Loucy (cell line): ENCODE data around the gene PANK1.

Experiments
- H2AFZ ChIP-seq: fragments of 200-600 bp; sonication (generic); 2 replicates; pipeline ENCODE4 v1.6.0; 2016; ENCODE audit warnings: antibody characterized with exemption, mild to moderate bottlenecking, low read length, moderate library complexity
- H3F3A ChIP-seq: fragments of 200-600 bp; 2 replicates; pipeline ENCODE4 v1.6.0; 2016; ENCODE audit warnings: antibody characterized with exemption, low read depth, mild to moderate bottlenecking
- H3K27me3 ChIP-seq: fragments of 200-600 bp; sonication (generic); 2 replicates; pipeline ENCODE4 v1.6.1; 2014; ENCODE audit warnings: low read length, mild to moderate bottlenecking; ENCODE audit not compliant: insufficient read depth, poor library complexity, severe bottlenecking
- H3K36me3 ChIP-seq: fragments of 200-600 bp; sonication (generic); 2 replicates; pipeline ENCODE4 v1.6.1; 2016; ENCODE audit warnings: low read length; ENCODE audit not compliant: insufficient read depth
- H3K4me1 ChIP-seq: fragments of 200-600 bp; sonication (generic); 2 replicates; pipeline ENCODE4 v1.5.1; 2014; ENCODE audit warnings: low read length, mild to moderate bottlenecking; ENCODE audit not compliant: insufficient read depth, poor library complexity, severe bottlenecking
- H3K4me2 ChIP-seq: fragments of 200-600 bp; sonication (generic); 2 replicates; pipeline ENCODE4 v1.6.0; 2014; ENCODE audit warnings: antibody characterized with exemption, low read length, low read depth, mild to moderate bottlenecking; ENCODE audit not compliant: poor library complexity, severe bottlenecking
- H3K4me3 ChIP-seq: fragments of 200-600 bp; sonication (generic); 2 replicates; pipeline ENCODE4 v1.5.1; 2014; ENCODE audit warnings: low read length, mild to moderate bottlenecking, mixed read lengths; ENCODE audit not compliant: poor library complexity, severe bottlenecking
- H3K79me2 ChIP-seq: fragments of 200-600 bp; sonication (generic); 2 replicates; pipeline ENCODE4 v1.6.1; 2014; ENCODE audit warnings: low read length; ENCODE audit not compliant: insufficient read depth
- H3K9ac ChIP-seq: fragments of 200-600 bp; sonication (generic); 2 replicates; pipeline ENCODE4 v1.6.0; 2014; ENCODE audit warnings: mild to moderate bottlenecking, low read depth, low read length, moderate library complexity; ENCODE audit not compliant: poor library complexity, severe bottlenecking
- H3K9me2 ChIP-seq: fragments of 200-600 bp; sonication (generic); replicated peaks from 2 replicates; pipeline ENCODE4 v1.6.1; 2016; ENCODE audit warnings: low read depth, low read length, mixed read lengths
- H3K9me3 ChIP-seq: fragments of 200-600 bp; sonication (generic); 2 replicates; pipeline ENCODE4 v1.6.1; 2014; ENCODE audit warnings: mild to moderate bottlenecking, antibody characterized with exemption, low read length, low read depth; ENCODE audit not compliant: insufficient read depth
- H4K20me1 ChIP-seq: fragments of 200-600 bp; sonication (generic); 2 replicates; pipeline ENCODE4 v1.6.0; 2014; ENCODE audit warnings: antibody characterized with exemption, low read length, mild to moderate bottlenecking; ENCODE audit not compliant: insufficient read depth, poor library complexity, severe bottlenecking
- EZH2phosphoT487 ChIP-seq: fragments of 200-600 bp; IDR thresholded peaks from 2 replicates; pipeline ENCODE4 v1.6.1; 2018; ENCODE audit warnings: antibody characterized with exemption, mild to moderate bottlenecking, moderate library complexity, borderline replicate concordance
- TF ChIP-seq, protein P1 (sequence below): fragments of 200-600 bp; sonication (generic); conservative IDR thresholded peaks from 2 replicates; pipeline ENCODE4 v1.5.1; 2014; ENCODE audit warnings: mild to moderate bottlenecking, antibody characterized with exemption, low read length

PANK1 gene

DNA sequence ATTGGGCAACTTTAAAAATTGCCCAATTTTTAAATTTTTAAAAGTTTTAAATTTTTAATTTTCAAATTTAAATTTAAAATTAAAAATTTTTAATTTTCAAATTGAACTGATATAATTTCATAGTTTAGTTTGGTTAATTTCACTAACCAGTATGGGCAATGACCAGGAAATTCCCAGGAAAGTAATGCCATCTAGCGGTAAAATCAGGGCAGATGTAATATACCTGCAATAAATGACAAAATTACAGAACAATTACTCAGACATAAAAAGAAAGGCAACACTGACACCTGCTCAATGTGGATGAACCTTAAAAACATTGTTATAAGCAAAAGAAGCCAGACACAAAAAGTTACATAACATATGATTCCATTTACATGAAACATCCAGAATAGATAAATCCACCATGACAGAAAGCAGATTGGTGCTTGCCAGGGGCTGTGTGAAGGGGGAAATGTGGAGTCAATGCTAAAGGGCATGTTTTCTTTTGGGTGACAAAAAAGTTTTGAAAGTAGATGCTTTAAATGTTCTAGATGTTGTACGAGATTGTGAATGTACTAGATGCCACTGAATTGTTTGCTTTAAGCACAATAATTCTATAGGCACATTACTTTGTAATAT lies 81.1 kb downstream of the PANK1 start:
- no peak overlapping the region for H3K4me2 ChIP-seq
- H3K9ac ChIP-seq: no peak overlapping the region
- H3K9me3 ChIP-seq: no peaks in the 10 kb centered on the region
- no peaks in the 10 kb centered on the region for H3K27me3 ChIP-seq
- TF ChIP-seq EZH2phosphoT487: no peak
- TF ChIP-seq, protein P1, sequence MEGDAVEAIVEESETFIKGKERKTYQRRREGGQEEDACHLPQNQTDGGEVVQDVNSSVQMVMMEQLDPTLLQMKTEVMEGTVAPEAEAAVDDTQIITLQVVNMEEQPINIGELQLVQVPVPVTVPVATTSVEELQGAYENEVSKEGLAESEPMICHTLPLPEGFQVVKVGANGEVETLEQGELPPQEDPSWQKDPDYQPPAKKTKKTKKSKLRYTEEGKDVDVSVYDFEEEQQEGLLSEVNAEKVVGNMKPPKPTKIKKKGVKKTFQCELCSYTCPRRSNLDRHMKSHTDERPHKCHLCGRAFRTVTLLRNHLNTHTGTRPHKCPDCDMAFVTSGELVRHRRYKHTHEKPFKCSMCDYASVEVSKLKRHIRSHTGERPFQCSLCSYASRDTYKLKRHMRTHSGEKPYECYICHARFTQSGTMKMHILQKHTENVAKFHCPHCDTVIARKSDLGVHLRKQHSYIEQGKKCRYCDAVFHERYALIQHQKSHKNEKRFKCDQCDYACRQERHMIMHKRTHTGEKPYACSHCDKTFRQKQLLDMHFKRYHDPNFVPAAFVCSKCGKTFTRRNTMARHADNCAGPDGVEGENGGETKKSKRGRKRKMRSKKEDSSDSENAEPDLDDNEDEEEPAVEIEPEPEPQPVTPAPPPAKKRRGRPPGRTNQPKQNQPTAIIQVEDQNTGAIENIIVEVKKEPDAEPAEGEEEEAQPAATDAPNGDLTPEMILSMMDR: peak; percentile 81
- H3K36me3 ChIP-seq: no peaks in the 10 kb centered on the region
- H2AFZ ChIP-seq: no peak overlapping the region
- no peaks in the 10 kb centered on the region for H3K9me2 ChIP-seq
- H3K4me3 ChIP-seq: no peak overlapping the region
- no peaks in the 10 kb centered on the region for H3F3A ChIP-seq
- H3K79me2 ChIP-seq: no peaks in the 10 kb centered on the region
- no peaks in the 10 kb centered on the region for H3K4me1 ChIP-seq
- no peaks in the 10 kb centered on the region for H4K20me1 ChIP-seq

DNA sequence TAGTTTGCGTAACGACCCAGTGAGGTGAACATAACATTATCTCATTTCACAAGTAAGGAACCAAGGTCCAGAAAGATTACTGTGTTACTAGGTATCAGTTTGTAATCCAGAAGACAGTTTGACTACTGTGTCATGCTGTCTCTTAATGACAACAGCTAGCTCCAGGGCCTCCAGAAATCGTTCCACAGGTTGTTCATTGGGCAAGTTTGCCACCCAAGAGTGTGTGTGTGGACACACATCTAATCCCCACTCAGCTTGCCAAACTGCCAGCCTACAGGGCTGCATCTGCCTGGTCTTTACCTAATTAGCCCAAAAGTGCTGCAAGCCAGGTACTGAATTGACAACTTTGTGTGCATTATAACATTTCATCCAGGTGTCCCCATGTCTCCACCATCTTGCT lies 81.7 kb downstream of the PANK1 start:
- Histone ChIP-seq H3K36me3 (no peaks in the 10 kb centered on the region), H3K79me2 (no peaks in the 10 kb centered on the region), H3F3A (no peaks in the 10 kb centered on the region), H3K9ac (no peak overlapping the region), H3K27me3 (no peaks in the 10 kb centered on the region), H3K9me3 (no peaks in the 10 kb centered on the region), H3K4me3 (no peak overlapping the region), H2AFZ (no peak overlapping the region), H3K9me2 (no peaks in the 10 kb centered on the region), H3K4me1 (no peaks in the 10 kb centered on the region), H3K4me2 (no peak overlapping the region), H4K20me1 (no peaks in the 10 kb centered on the region)
- TF ChIP-seq, protein P1: no peak
- TF ChIP-seq EZH2phosphoT487: no peak

DNA sequence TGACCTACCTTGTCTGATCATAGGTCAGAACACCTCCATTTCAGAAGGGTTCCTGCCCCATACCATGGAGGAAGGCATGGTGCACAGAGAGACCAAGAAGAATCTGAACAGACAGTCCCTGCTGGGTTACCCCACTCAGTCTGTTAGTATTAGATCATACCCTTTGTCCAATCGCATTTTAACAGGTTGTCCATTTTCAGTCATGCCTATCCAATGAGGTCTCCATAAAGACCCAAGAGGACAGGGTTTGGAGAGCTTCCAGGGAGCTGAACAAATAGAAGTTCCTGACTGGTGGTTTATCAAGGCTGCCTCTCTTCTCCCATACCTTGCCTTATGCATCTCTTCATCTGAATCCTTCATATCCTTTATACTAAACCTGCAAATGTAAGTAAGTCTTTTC lies 88.4 kb downstream of the PANK1 start:
- Histone ChIP-seq H3K79me2 (no peaks in the 10 kb centered on the region), H2AFZ (no peak overlapping the region; the same call in 1 of the 2 replicates), H3K9ac (no peak overlapping the region), H3K9me3 (no peaks in the 10 kb centered on the region), H4K20me1 (no peaks in the 10 kb centered on the region), H3K4me3 (no peak overlapping the region), H3K9me2 (no peaks in the 10 kb centered on the region), H3F3A (no peaks in the 10 kb centered on the region), H3K4me2 (no peak overlapping the region), H3K27me3 (no peaks in the 10 kb centered on the region), H3K4me1 (no peaks in the 10 kb centered on the region), H3K36me3 (no peaks in the 10 kb centered on the region)
- TF ChIP-seq, protein P1: no peak
- TF ChIP-seq EZH2phosphoT487: no peak
